Measurements from ENCODE around the gene MAPKAP1. TPM values are rescaled to one million over a fixed set of nuclear protein-coding genes. Genes with fewer than 3 reads are reported as not detected.

The MAPKAP1 gene
- total RNA-seq, 1 experiment from 2014 or later, result 114 TPM

- Histone ChIP-seq H3K4me3 (ENCODE audit: insufficient read depth, low read depth, low read length) (no peak overlapping the region), H3K27me3 (ENCODE audit: control insufficient read depth, insufficient read depth, low read length) (no peaks in the 10 kb centered on the region)
Measured at GRCh38 chr9:125519734-125520133, 187.3 kb downstream of the MAPKAP1 start.

GRCh38 chr9:125517577-125517976, 189.4 kb downstream of the MAPKAP1 start:
- Histone ChIP-seq H3K4me3 (ENCODE audit: insufficient read depth, low read depth, low read length) (no peak overlapping the region), H3K27me3 (ENCODE audit: control insufficient read depth, insufficient read depth, low read length) (no peaks in the 10 kb centered on the region), H3K36me3 (replicated peaks; ENCODE audit: control insufficient read depth, insufficient read depth, low read length) (no peaks in the 10 kb centered on the region)
- DNase-seq, result no peak

More at GRCh38 chr9:125519734-125520133, 187.3 kb downstream of the MAPKAP1 start:
- no peak for DNase-seq
- H3K36me3 ChIP-seq (replicated peaks; ENCODE audit: control insufficient read depth, insufficient read depth, low read length), result no peaks in the 10 kb centered on the region

- Histone ChIP-seq H3K27me3 (ENCODE audit: control insufficient read depth, insufficient read depth, low read length) (no peaks in the 10 kb centered on the region), H3K36me3 (replicated peaks; ENCODE audit: control insufficient read depth, insufficient read depth, low read length) (no peaks in the 10 kb centered on the region), H3K4me3 (ENCODE audit: insufficient read depth, low read depth, low read length) (no peak overlapping the region)
- no peak for DNase-seq
Measured at GRCh38 chr9:125515983-125516940, 190.7 kb downstream of the MAPKAP1 start.

GRCh38 chr9:125515281-125515680, 191.7 kb downstream of the MAPKAP1 start:
- no peak for DNase-seq
- H3K36me3 ChIP-seq (replicated peaks; ENCODE audit: control insufficient read depth, insufficient read depth, low read length), result no peaks in the 10 kb centered on the region
- no peaks in the 10 kb centered on the region for H3K27me3 ChIP-seq (ENCODE audit: control insufficient read depth, insufficient read depth, low read length)
- no peak overlapping the region for H3K4me3 ChIP-seq (ENCODE audit: insufficient read depth, low read depth, low read length)

- Histone ChIP-seq H3K36me3 (replicated peaks; ENCODE audit: control insufficient read depth, insufficient read depth, low read length) (no peaks in the 10 kb centered on the region), H3K27me3 (ENCODE audit: control insufficient read depth, insufficient read depth, low read length) (no peaks in the 10 kb centered on the region), H3K4me3 (ENCODE audit: insufficient read depth, low read depth, low read length) (no peak overlapping the region)
- no peak for DNase-seq
Measured at GRCh38 chr9:125514468-125514867, 192.5 kb downstream of the MAPKAP1 start.

GRCh38 chr9:125513668-125514413, 193.2 kb downstream of the MAPKAP1 start:
- no peaks in the 10 kb centered on the region for H3K36me3 ChIP-seq (replicated peaks; ENCODE audit: control insufficient read depth, insufficient read depth, low read length)
- no peaks in the 10 kb centered on the region for H3K27me3 ChIP-seq (ENCODE audit: control insufficient read depth, insufficient read depth, low read length)
- DNase-seq, result no peak
- H3K4me3 ChIP-seq (ENCODE audit: insufficient read depth, low read depth, low read length), result no peak overlapping the region

GRCh38 chr9:125513303-125513667, 193.7 kb downstream of the MAPKAP1 start:
- Histone ChIP-seq H3K36me3 (replicated peaks; ENCODE audit: control insufficient read depth, insufficient read depth, low read length) (no peaks in the 10 kb centered on the region), H3K27me3 (ENCODE audit: control insufficient read depth, insufficient read depth, low read length) (no peaks in the 10 kb centered on the region), H3K4me3 (ENCODE audit: insufficient read depth, low read depth, low read length) (no peak overlapping the region)
- no peak for DNase-seq

GRCh38 chr9:125511789-125512660, 195.0 kb downstream of the MAPKAP1 start:
- no peak for DNase-seq
- Histone ChIP-seq H3K36me3 (replicated peaks; ENCODE audit: control insufficient read depth, insufficient read depth, low read length) (no peaks in the 10 kb centered on the region), H3K27me3 (ENCODE audit: control insufficient read depth, insufficient read depth, low read length) (no peaks in the 10 kb centered on the region), H3K4me3 (ENCODE audit: insufficient read depth, low read depth, low read length) (no peak overlapping the region)

- Histone ChIP-seq H3K36me3 (replicated peaks; ENCODE audit: control insufficient read depth, insufficient read depth, low read length) (no peaks in the 10 kb centered on the region), H3K27me3 (ENCODE audit: control insufficient read depth, insufficient read depth, low read length) (no peaks in the 10 kb centered on the region), H3K4me3 (ENCODE audit: insufficient read depth, low read depth, low read length) (no peak overlapping the region)
- DNase-seq, result no peak
Measured at GRCh38 chr9:125510980-125511379, 196.0 kb downstream of the MAPKAP1 start.

GRCh38 chr9:125509476-125509875, 197.5 kb downstream of the MAPKAP1 start:
- Histone ChIP-seq H3K27me3 (ENCODE audit: control insufficient read depth, insufficient read depth, low read length) (no peaks in the 10 kb centered on the region), H3K36me3 (replicated peaks; ENCODE audit: control insufficient read depth, insufficient read depth, low read length) (no peaks in the 10 kb centered on the region), H3K4me3 (ENCODE audit: insufficient read depth, low read depth, low read length) (no peak overlapping the region)
- DNase-seq, result no peak

GRCh38 chr9:125508249-125508648, 198.8 kb downstream of the MAPKAP1 start:
- DNase-seq, result no peak
- no peaks in the 10 kb centered on the region for H3K27me3 ChIP-seq (ENCODE audit: control insufficient read depth, insufficient read depth, low read length)
- no peaks in the 10 kb centered on the region for H3K36me3 ChIP-seq (replicated peaks; ENCODE audit: control insufficient read depth, insufficient read depth, low read length)
- no peak overlapping the region for H3K4me3 ChIP-seq (ENCODE audit: insufficient read depth, low read depth, low read length)

- H3K27me3 ChIP-seq (ENCODE audit: control insufficient read depth, insufficient read depth, low read length), result no peaks in the 10 kb centered on the region
- no peak overlapping the region for H3K4me3 ChIP-seq (ENCODE audit: insufficient read depth, low read depth, low read length)
- no peak for DNase-seq
- H3K36me3 ChIP-seq (replicated peaks; ENCODE audit: control insufficient read depth, insufficient read depth, low read length), result no peaks in the 10 kb centered on the region
Measured at GRCh38 chr9:125507226-125507625, 199.8 kb downstream of the MAPKAP1 start.

- Histone ChIP-seq H3K4me3 (ENCODE audit: insufficient read depth, low read depth, low read length) (no peak overlapping the region), H3K36me3 (replicated peaks; ENCODE audit: control insufficient read depth, insufficient read depth, low read length) (no peaks in the 10 kb centered on the region), H3K27me3 (ENCODE audit: control insufficient read depth, insufficient read depth, low read length) (no peaks in the 10 kb centered on the region)
- no peak for DNase-seq
Measured at GRCh38 chr9:125505988-125506438, 201.0 kb downstream of the MAPKAP1 start.

GRCh38 chr9:125504616-125505015, 202.4 kb downstream of the MAPKAP1 start:
- DNase-seq, result no peak
- no peaks in the 10 kb centered on the region for H3K36me3 ChIP-seq (replicated peaks; ENCODE audit: control insufficient read depth, insufficient read depth, low read length)
- H3K27me3 ChIP-seq (ENCODE audit: control insufficient read depth, insufficient read depth, low read length), result no peaks in the 10 kb centered on the region
- no peak overlapping the region for H3K4me3 ChIP-seq (ENCODE audit: insufficient read depth, low read depth, low read length)

Measured in H7 (cell line).